ENCODE measurements around the gene METTL27.
"Not testable (repeated sequence)": the region's sequence is repeated elsewhere in the genome, so short reads cannot be mapped to it uniquely, and the experiment has no call there.

METTL27 gene

DNA sequence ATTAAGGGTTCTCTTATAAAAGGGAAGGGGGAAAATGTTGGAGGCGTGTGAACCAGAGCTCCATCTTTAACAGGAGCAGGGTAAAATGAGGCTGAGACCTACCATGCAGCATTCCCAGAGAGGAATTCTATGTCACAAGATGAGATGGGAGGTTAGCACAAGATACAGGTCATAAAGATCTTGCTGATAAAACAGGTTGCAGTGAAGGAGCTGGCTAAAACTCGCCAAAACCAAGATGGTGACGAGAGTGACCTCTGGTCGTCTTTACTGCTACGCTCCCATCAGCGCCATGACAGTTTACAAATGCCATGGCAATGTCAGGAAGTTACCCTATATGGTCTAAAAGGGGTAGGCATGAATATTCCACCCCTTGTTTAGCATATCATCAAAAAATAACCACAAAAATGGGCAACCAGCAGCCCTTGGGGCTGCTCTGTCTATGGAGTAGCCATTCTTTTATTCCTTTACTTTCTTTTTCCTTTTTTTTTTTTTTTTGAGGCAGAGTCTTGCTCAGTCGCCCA is 51.1 kb downstream of the METTL27 start:
- not testable (repeated sequence) for DNase-seq (ENCODE audit: low spot score in 2 of 2); H3K4me3 Mint-ChIP-seq; H3K9me3 Mint-ChIP-seq; H3K36me3 Mint-ChIP-seq; H3K27ac Mint-ChIP-seq; H3K4me1 Mint-ChIP-seq; ATAC-seq

DNA sequence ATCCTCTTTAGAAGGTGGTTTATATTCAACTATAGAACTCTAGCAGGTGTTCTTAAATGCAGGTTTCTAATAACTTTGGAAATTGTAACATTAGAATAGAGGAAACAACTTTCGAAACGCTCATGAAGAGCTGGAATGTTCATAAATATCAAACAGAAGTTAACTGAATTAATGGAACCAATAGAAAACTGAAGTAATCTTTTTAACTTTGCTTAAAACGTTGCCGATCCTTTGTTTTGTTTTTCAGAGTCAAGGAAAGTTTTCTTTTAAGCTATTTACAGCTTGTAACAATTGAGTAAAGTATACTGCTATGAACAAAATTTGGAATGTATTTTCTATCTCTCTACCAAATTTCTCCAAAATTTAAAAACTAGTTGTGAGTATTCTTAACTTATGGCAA is 53.3 kb downstream of the METTL27 start:
- H3K4me3 Mint-ChIP-seq = no peak overlapping the region
- ATAC-seq = no peak
- DNase-seq (ENCODE audit: low spot score in 2 of 2) = no peak
- H3K9me3 Mint-ChIP-seq = no peaks in the 10 kb centered on the region
- H3K4me1 Mint-ChIP-seq = peaks cover 5% of the 10 kb centered on the region
- no peaks in the 10 kb centered on the region for H3K36me3 Mint-ChIP-seq
- no peak overlapping the region for H3K27ac Mint-ChIP-seq

DNA sequence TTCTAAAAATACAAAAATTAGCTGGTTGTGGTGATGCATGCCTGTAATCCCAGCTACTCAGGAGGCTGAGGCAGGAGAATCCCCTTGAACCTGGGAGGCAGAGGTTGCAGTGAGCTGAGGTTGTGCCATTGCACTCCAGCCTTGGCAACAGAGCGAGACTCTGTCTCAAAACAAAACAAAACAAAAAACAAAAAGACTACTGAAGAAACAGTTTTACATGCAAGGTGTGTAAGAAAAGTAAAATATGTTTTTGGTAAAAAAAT is 54.6 kb downstream of the METTL27 start:
- not testable (repeated sequence) for H3K4me3 Mint-ChIP-seq; H3K9me3 Mint-ChIP-seq; H3K4me1 Mint-ChIP-seq; H3K36me3 Mint-ChIP-seq; DNase-seq (ENCODE audit: low spot score in 2 of 2); H3K27ac Mint-ChIP-seq; ATAC-seq

DNA sequence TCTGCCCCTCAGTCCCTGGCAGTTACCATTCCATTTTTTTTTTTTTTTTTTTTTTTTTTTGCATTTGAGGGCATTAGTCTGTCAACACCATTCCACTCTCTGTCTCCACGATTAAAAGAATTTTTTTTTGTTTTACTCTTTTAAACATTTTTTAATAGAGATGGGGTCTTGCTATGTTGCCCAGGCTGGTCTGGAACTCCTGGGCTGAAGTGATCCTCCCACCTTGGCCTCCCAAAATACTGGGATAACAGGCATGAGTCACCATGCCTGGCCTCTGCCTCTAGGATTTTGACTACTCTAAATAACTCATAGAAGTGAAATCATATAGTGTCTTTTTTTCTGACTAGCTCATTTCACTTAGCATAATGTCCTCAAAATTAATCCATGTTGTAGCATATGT is 55.7 kb downstream of the METTL27 start:
- ATAC-seq (no peak), DNase-seq (ENCODE audit: low spot score in 2 of 2) (no peak)
- H3K4me1 Mint-ChIP-seq = no peaks in the 10 kb centered on the region
- H3K9me3 Mint-ChIP-seq = no peaks in the 10 kb centered on the region
- H3K36me3 Mint-ChIP-seq = no peaks in the 10 kb centered on the region
- H3K27ac Mint-ChIP-seq = no peak overlapping the region
- no peak overlapping the region for H3K4me3 Mint-ChIP-seq

All from stimulated activated effector memory CD8-positive, alpha-beta T cell treated with anti-CD3 and anti-CD28 coated beads, Interleukin-12 subunit alpha, Interleukin-12 subunit beta, amount 100 ng/mL, for 72 hours (primary cell).